ENCODE data around the gene SLC7A5.

SLC7A5 gene

GRCh38 chr16:87837627-87838289 lies 31.5 kb downstream of the SLC7A5 start:
- Histone ChIP-seq H3K4me3 (ENCODE audit: low read depth in 1 of 2, low read length in 2 of 2) (no peak overlapping the region), H3K27ac (ENCODE audit: low read length) (no peak overlapping the region), H3K36me3 (ENCODE audit: insufficient read depth, low read length) (peaks cover 100% of the 10 kb centered on the region), H3K79me2 (ENCODE audit: insufficient read depth, low read length) (peaks cover 54% of the 10 kb centered on the region), H4K20me1 (ENCODE audit: insufficient read depth, low read length) (peaks cover 85% of the 10 kb centered on the region), H3K4me1 (ENCODE audit: insufficient read depth, low read length) (no peaks in the 10 kb centered on the region), H2AFZ (ENCODE audit: low read depth, low read length) (no peak overlapping the region), H3K27me3 (ENCODE audit: insufficient read depth, low read length, poor library complexity) (no peaks in the 10 kb centered on the region), H3K9ac (ENCODE audit: low read depth, low read length) (no peak overlapping the region), H3K4me2 (ENCODE audit: insufficient read depth, low read length) (no peak overlapping the region), H3K9me3 (ENCODE audit: insufficient read depth, low read length, severe bottlenecking) (no peaks in the 10 kb centered on the region)
- no peak for DNase-seq
- TF ChIP-seq EZH2 (IDR thresholded peaks at IDR 0.05; ENCODE audit: borderline replicate concordance, low read depth, low read length, severe bottlenecking) (no peak), CTCF (IDR thresholded peaks at IDR 0.05; ENCODE audit: borderline replicate concordance, extremely low read depth, low read length, poor library complexity, severe bottlenecking) (no peak)
- no peak for ATAC-seq (ENCODE audit: insufficient read depth, low read depth)

- Histone ChIP-seq H3K36me3 (ENCODE audit: insufficient read depth, low read length) (peaks cover 99% of the 10 kb centered on the region), H3K27ac (ENCODE audit: low read length) (peak overlapping the region; percentile 40; the same call in 1 of the 2 replicates), H3K79me2 (ENCODE audit: insufficient read depth, low read length) (peaks cover 47% of the 10 kb centered on the region), H3K9ac (ENCODE audit: low read depth, low read length) (no peak overlapping the region), H2AFZ (ENCODE audit: low read depth, low read length) (no peak overlapping the region), H3K9me3 (ENCODE audit: insufficient read depth, low read length, severe bottlenecking) (no peaks in the 10 kb centered on the region), H3K4me2 (ENCODE audit: insufficient read depth, low read length) (no peak overlapping the region), H3K4me1 (ENCODE audit: insufficient read depth, low read length) (no peaks in the 10 kb centered on the region), H4K20me1 (ENCODE audit: insufficient read depth, low read length) (peaks cover 80% of the 10 kb centered on the region), H3K4me3 (ENCODE audit: low read depth in 1 of 2, low read length in 2 of 2) (no peak overlapping the region), H3K27me3 (ENCODE audit: insufficient read depth, low read length, poor library complexity) (no peaks in the 10 kb centered on the region)
- no peak for TF ChIP-seq CTCF (IDR thresholded peaks at IDR 0.05; ENCODE audit: borderline replicate concordance, extremely low read depth, low read length, poor library complexity, severe bottlenecking)
- TF ChIP-seq EZH2 (IDR thresholded peaks at IDR 0.05; ENCODE audit: borderline replicate concordance, low read depth, low read length, severe bottlenecking): no peak
- ATAC-seq (ENCODE audit: insufficient read depth, low read depth) (no peak), DNase-seq (no peak)
Observed at GRCh38 chr16:87836844-87837581, 32.3 kb downstream of the SLC7A5 start.

- Histone ChIP-seq H3K9ac (ENCODE audit: low read depth, low read length) (no peak overlapping the region), H3K36me3 (ENCODE audit: insufficient read depth, low read length) (peaks cover 99% of the 10 kb centered on the region), H3K79me2 (ENCODE audit: insufficient read depth, low read length) (peaks cover 41% of the 10 kb centered on the region), H2AFZ (ENCODE audit: low read depth, low read length) (no peak overlapping the region), H3K27ac (ENCODE audit: low read length) (no peak overlapping the region), H3K27me3 (ENCODE audit: insufficient read depth, low read length, poor library complexity) (no peaks in the 10 kb centered on the region), H4K20me1 (ENCODE audit: insufficient read depth, low read length) (peaks cover 76% of the 10 kb centered on the region), H3K9me3 (ENCODE audit: insufficient read depth, low read length, severe bottlenecking) (no peaks in the 10 kb centered on the region), H3K4me1 (ENCODE audit: insufficient read depth, low read length) (no peaks in the 10 kb centered on the region), H3K4me3 (ENCODE audit: low read depth in 1 of 2, low read length in 2 of 2) (no peak overlapping the region), H3K4me2 (ENCODE audit: insufficient read depth, low read length) (no peak overlapping the region)
- ATAC-seq (ENCODE audit: insufficient read depth, low read depth): no peak
- no peak for DNase-seq
- TF ChIP-seq CTCF (IDR thresholded peaks at IDR 0.05; ENCODE audit: borderline replicate concordance, extremely low read depth, low read length, poor library complexity, severe bottlenecking): no peak
- TF ChIP-seq EZH2 (IDR thresholded peaks at IDR 0.05; ENCODE audit: borderline replicate concordance, low read depth, low read length, severe bottlenecking): no peak
Observed at GRCh38 chr16:87836346-87836843, 32.9 kb downstream of the SLC7A5 start.
